H1 (cell line): ENCODE measurements around the gene NR4A3. TPM values are rescaled to one million over a fixed set of nuclear protein-coding genes. Genes with fewer than 3 reads are reported as not detected.

Experiments
- CTCF ChIA-PET: fragments of 300-600 bp; sonication (Branson Sonifier 250); formaldehyde crosslinking; loops from one replicate; lab custom pipeline; 2021; ENCODE audit not compliant: partially characterized antibody; lab: Charles Lee
- POLR2A ChIA-PET: fragments of 300-600 bp; sonication (Branson Sonifier 250); formaldehyde crosslinking; loops from one replicate; lab custom pipeline; 2021; ENCODE audit warnings: inconsistent platforms; ENCODE audit not compliant: partially characterized antibody; lab: Charles Lee
- DNase-seq, 2 experiments: peaks; one replicate each; pipeline versions ENCODE4 v3.0.0 to v3.0.0-alpha.2; 2010 to 2022; ENCODE audit warnings: low spot score in 2 of 2, low read depth in 1 of 2, mixed read lengths in 1 of 2
- FAIRE-seq: peaks from 2 replicates; lab custom pipeline; 2011; peaks lifted over from hg19 to GRCh38; lab: Jason Lieb, UNC
- H2AFZ ChIP-seq: 2 replicates; pipeline ENCODE4 v1.8.1; 2012; ENCODE audit warnings: low read length, inconsistent platforms
- H2AK5ac ChIP-seq: 2 replicates; pipeline ENCODE4 v1.6.1; 2013; ENCODE audit warnings: low read depth, low read length
- H2BK120ac ChIP-seq: replicated peaks from 2 replicates; pipeline ENCODE3; 2013; ENCODE audit warnings: low read depth, low read length, inconsistent platforms
- H2BK12ac ChIP-seq: 2 replicates; pipeline ENCODE4 v1.6.1; 2013; ENCODE audit warnings: low read depth, low read length
- H2BK15ac ChIP-seq: 2 replicates; pipeline ENCODE4 v1.6.1; 2013; ENCODE audit warnings: low read length
- H2BK20ac ChIP-seq: 2 replicates; pipeline ENCODE4 v1.6.1; 2013; ENCODE audit warnings: low read length
- H2BK5ac ChIP-seq: 2 replicates; pipeline ENCODE4 v1.6.1; 2013; ENCODE audit warnings: low read depth, low read length
- H3K14ac ChIP-seq: 2 replicates; pipeline ENCODE4 v1.6.1; 2013; ENCODE audit warnings: inconsistent platforms; ENCODE audit not compliant: insufficient read length
- H3K18ac ChIP-seq: 2 replicates; pipeline ENCODE4 v1.6.1; 2013; ENCODE audit warnings: low read length; ENCODE audit errors: extremely low read depth
- H3K23ac ChIP-seq: 2 replicates; pipeline ENCODE4 v1.6.1; 2013; ENCODE audit warnings: inconsistent platforms; ENCODE audit not compliant: insufficient read length
- H3K23me2 ChIP-seq: 2 replicates; pipeline ENCODE4 v1.6.1; 2013; ENCODE audit warnings: low read depth, low read length
- H3K27ac ChIP-seq: 2 replicates; pipeline ENCODE4 v1.6.1; 2011; ENCODE audit warnings: low read depth, low read length, inconsistent platforms
- H3K27me3 ChIP-seq, 4 experiments: replicated peaks in 1 of 4; 1 replicate in 1 of 4; 2 replicates in 3 of 4; pipeline versions ENCODE4 v1.6.1 to v1.8.1; 2011 to 2013; ENCODE audit warnings: low read length in 3 of 4, mild to moderate bottlenecking in 3 of 4, inconsistent platforms in 2 of 4, mixed read lengths in 2 of 4, moderate library complexity in 1 of 4; ENCODE audit not compliant: control insufficient read depth in 3 of 4, insufficient read depth in 3 of 4; ENCODE audit errors: extremely low read depth in 1 of 4
- H3K36me3 ChIP-seq, 4 experiments: 2 replicates each; pipeline versions ENCODE4 v1.6.1 to v1.8.1; 2011 to 2013; ENCODE audit warnings: mild to moderate bottlenecking in 4 of 4, low read length in 3 of 4, moderate library complexity in 2 of 4, control low read depth in 1 of 4, inconsistent platforms in 1 of 4; ENCODE audit not compliant: insufficient read depth in 4 of 4, control insufficient read depth in 2 of 4
- H3K4ac ChIP-seq: replicated peaks from 2 replicates; pipeline ENCODE3; 2013; ENCODE audit warnings: low read length, low read depth, mixed read lengths, inconsistent platforms; ENCODE audit not compliant: insufficient read length
- H3K4me1 ChIP-seq, 4 experiments: replicated peaks in 1 of 4; 1 replicate in 1 of 4; 2 replicates in 3 of 4; pipeline versions ENCODE4 v1.6.1 to v1.8.1; 2011 to 2013; ENCODE audit warnings: low read length in 3 of 4, inconsistent platforms in 2 of 4, mixed read lengths in 1 of 4; ENCODE audit not compliant: insufficient read depth in 4 of 4, control insufficient read depth in 3 of 4
- H3K4me2 ChIP-seq, 2 experiments: 2 replicates each; pipeline versions ENCODE4 v1.6.1 to v1.8.1; 2011 to 2013; ENCODE audit warnings: low read depth in 2 of 2, low read length in 2 of 2, control low read depth in 1 of 2, inconsistent platforms in 1 of 2, mild to moderate bottlenecking in 1 of 2; ENCODE audit not compliant: insufficient read depth in 1 of 2
- H3K4me3 ChIP-seq, 4 experiments: fragments of 200-600, 300-600 bp in 1 of 4; sonication (generic), shearing (Covaris generic), sonication (Bioruptor Twin) in 1 of 4; 2 replicates each; pipeline versions ENCODE4 v1.5.1 to v1.8.1; 2011 to 2016; ENCODE audit warnings: low read length in 4 of 4, low read depth in 3 of 4, control low read depth in 2 of 4, inconsistent platforms in 2 of 4, mild to moderate bottlenecking in 2 of 4, mixed read lengths in 1 of 4, moderate library complexity in 1 of 4; ENCODE audit not compliant: insufficient read depth in 2 of 4; ENCODE audit errors: extremely low read depth in 1 of 4
- H3K56ac ChIP-seq: replicated peaks from 2 replicates; pipeline ENCODE3; 2013; ENCODE audit warnings: low read depth, mild to moderate bottlenecking, mixed read lengths, low read length, inconsistent platforms; ENCODE audit not compliant: insufficient read length
- H3K79me1 ChIP-seq: 2 replicates; pipeline ENCODE4 v1.6.1; 2013; ENCODE audit warnings: low read depth, low read length, control low read depth
- H3K79me2 ChIP-seq, 2 experiments: 2 replicates each; pipeline versions ENCODE4 v1.6.1 to v1.8.1; 2012 to 2013; ENCODE audit warnings: low read length in 2 of 2, mild to moderate bottlenecking in 2 of 2, inconsistent platforms in 1 of 2; ENCODE audit not compliant: insufficient read depth in 2 of 2, control insufficient read depth in 1 of 2
- H3K9ac ChIP-seq, 4 experiments: replicated peaks in 1 of 4; 1 replicate in 1 of 4; 2 replicates in 3 of 4; pipeline versions ENCODE4 v1.6.1 to v1.8.1; 2011 to 2013; ENCODE audit warnings: low read depth in 3 of 4, low read length in 3 of 4, control low read depth in 2 of 4, mild to moderate bottlenecking in 2 of 4, moderate library complexity in 2 of 4, inconsistent platforms in 1 of 4; ENCODE audit errors: extremely low read depth in 1 of 4
- H3K9me3 ChIP-seq, 2 experiments: 2 replicates each; pipeline versions ENCODE4 v1.6.1 to v1.8.1; 2012 to 2013; ENCODE audit warnings: mild to moderate bottlenecking in 2 of 2, moderate library complexity in 2 of 2, control low read depth in 1 of 2, inconsistent platforms in 1 of 2, low read depth in 1 of 2, low read length in 1 of 2, mixed read lengths in 1 of 2; ENCODE audit not compliant: insufficient read depth in 2 of 2
- H4K20me1 ChIP-seq, 2 experiments: replicated peaks in 1 of 2; 2 replicates each; pipeline versions ENCODE3 to v1.8.1; 2011 to 2013; ENCODE audit warnings: inconsistent platforms in 2 of 2, low read length in 2 of 2, mild to moderate bottlenecking in 1 of 2; ENCODE audit not compliant: insufficient read depth in 2 of 2, control insufficient read depth in 1 of 2
- H4K5ac ChIP-seq: 2 replicates; pipeline ENCODE4 v1.6.1; 2013; ENCODE audit warnings: low read length, low read depth, mixed read lengths, inconsistent platforms; ENCODE audit not compliant: insufficient read length
- H4K8ac ChIP-seq: 2 replicates; pipeline ENCODE4 v1.8.0; 2013; ENCODE audit warnings: mild to moderate bottlenecking, moderate library complexity, low read length, inconsistent platforms; ENCODE audit not compliant: insufficient read depth; ENCODE audit errors: extremely low read depth
- H4K91ac ChIP-seq: replicated peaks from 2 replicates; pipeline ENCODE3; 2013; ENCODE audit warnings: low read length, mixed read lengths, inconsistent platforms; ENCODE audit not compliant: insufficient read length
- ASH2L ChIP-seq: fragments of 200-600, 300-600 bp; sonication (generic); IDR thresholded peaks from one replicate; pipeline ENCODE4 v1.7.1; 2017; ENCODE audit warnings: low read length
- ATF2 ChIP-seq: IDR thresholded peaks from 2 replicates; pipeline ENCODE4 v1.6.1; 2012; ENCODE audit warnings: low read length, inconsistent platforms
- GTF2F1 ChIP-seq: IDR thresholded peaks from 2 replicates; pipeline ENCODE4 v1.6.1; 2012; ENCODE audit warnings: low read depth, low read length, improper control_type of control experiment, borderline replicate concordance
- NANOG ChIP-seq: IDR thresholded peaks from 2 replicates; pipeline ENCODE4 v1.6.1; 2011; ENCODE audit warnings: low read length, low read depth, mild to moderate bottlenecking, inconsistent platforms; ENCODE audit not compliant: insufficient read depth, poor library complexity, severe bottlenecking
- NRF1 ChIP-seq: IDR thresholded peaks from 2 replicates; pipeline ENCODE4 v1.6.1; 2011; ENCODE audit warnings: mild to moderate bottlenecking, low read depth, low read length, improper control_type of control experiment
- RFX5 ChIP-seq: IDR thresholded peaks from 2 replicates; pipeline ENCODE4 v1.6.1; 2011; ENCODE audit warnings: low read depth, low read length, improper control_type of control experiment, borderline replicate concordance
- SRF ChIP-seq: IDR thresholded peaks from 2 replicates; pipeline ENCODE4 v1.6.1; 2011; ENCODE audit warnings: mild to moderate bottlenecking, low read depth, low read length, moderate library complexity
- TAF7 ChIP-seq: optimal IDR thresholded peaks from 2 replicates; pipeline ENCODE3; 2011; ENCODE audit warnings: low read depth, mild to moderate bottlenecking, inconsistent platforms, low read length, moderate library complexity, borderline replicate concordance
- polyA plus RNA-seq, 7 experiments: library from polyadenylated mRNA; depleted of rRNA in 3 of 7; stranded (reverse) in 5 of 7; unstranded in 2 of 7; fragments of >200 nt in 5 of 7; fragments of 200-250 nt in 2 of 7; gene quantifications; 1 replicate in 5 of 7; 2 replicates in 1 of 7; 4 replicates in 1 of 7; pipeline versions ENCODE4 v1.2.1 to v1.2.3, GENCODE V29; 2011 to 2013; ENCODE audit warnings: missing spikeins in 2 of 7, mixed read lengths in 2 of 7
- total RNA-seq: library from RNA; stranded (reverse); fragmentation: NEBNext Ultra II Directional; extraction: Animal tissue kit (Norgen Biotek cat#: 25700); gene quantifications from 2 replicates; pipeline ENCODE4 v1.2.1, GENCODE V29; 2021

NR4A3 gene
- total and polyA plus RNA-seq, 2 of the 8 experiments (the other 6 are each of a cell fraction or from before 2014, with no cell fraction given) = 0.05 to 0.30 TPM

GRCh38 chr9:99809586-99810319, 11.9 kb upstream of the NR4A3 start:
- Histone ChIP-seq H3K14ac (no peak overlapping the region), H3K79me1 (no peaks in the 10 kb centered on the region), H4K5ac (no peak overlapping the region), H3K4ac (no peak overlapping the region), H3K79me2 (peaks cover 0 to 15% of the 10 kb centered on the region in 2 experiments; a peak in 1 of 4 replicates), H2BK15ac (no peak overlapping the region), H3K4me1 (peaks cover 0 to 11% (median 7%) of the 10 kb centered on the region in 4 experiments; a peak in 4 of 7 replicates), H2BK5ac (no peak overlapping the region), H3K56ac (no peak overlapping the region), H4K91ac (no peak overlapping the region), H3K9ac (no peak overlapping the region; a peak in 1 of 7 replicates), H3K4me2 (no peak overlapping the region), H3K23me2 (no peaks in the 10 kb centered on the region), H2AFZ (no peak overlapping the region), H2AK5ac (no peak overlapping the region), H3K4me3 (no peak overlapping the region), H3K27me3 (no peaks in the 10 kb centered on the region), H3K36me3 (no peaks in the 10 kb centered on the region; a peak in 1 of 8 replicates), H2BK120ac (no peak overlapping the region), H4K8ac (no peak overlapping the region), H3K9me3 (no peaks in the 10 kb centered on the region), H3K18ac (no peak overlapping the region), H2BK12ac (no peak overlapping the region), H3K27ac (no peak overlapping the region), H3K23ac (no peak overlapping the region), H2BK20ac (no peak overlapping the region), H4K20me1 (no peaks in the 10 kb centered on the region)
- DNase-seq = no peak
- ChIA-PET CTCF (interaction anchor here (1.3 to 1.6 kb wide), 2 partner anchors 15 to 625 kb away, joined by 3 read pairs; no protein-coding TSS in a partner anchor), POLR2A (interaction anchor here (2.1 kb wide), 1 partner anchor 10 kb away, joined by 9 read pairs; no protein-coding TSS in a partner anchor)
- no peak for FAIRE-seq
- TF ChIP-seq TAF7 (no peak), GTF2F1 (no peak), NANOG (no peak), ASH2L (no peak), ATF2 (no peak), NRF1 (no peak), RFX5 (no peak), SRF (no peak)
